Hypothalamus (tissue), 51 donors: Measurements from ENCODE around the gene KLHL3.
A peak's percentile ranks its signal among the peaks of the same experiment; 100 is the strongest.
"Not testable (repeated sequence)": the region's sequence is repeated elsewhere in the genome, so short reads cannot be mapped to it uniquely, and the experiment has no call there.

Experiments
- DNase-seq, 51 donors: peaks; one replicate each; lab custom pipeline; 2025; lab: John Stamatoyannopoulos, UW

KLHL3 gene

GRCh38 chr5:137735555-137736284 is at the start of gene KLHL3:
Gene KLHL3 (minus strand): TSS chr5:137736089. CDS start chr5:137735646, 443 bp downstream.
- DNase-seq: peak in 29 of 51 donors; percentile 4 to 69 (median 35)

- peak in 4 of 51 donors; percentile 4 to 15 (median 8) for DNase-seq
These were observed 47.2 kb upstream of the KLHL3 start for GRCh38 chr5:137782984-137783536.

- no peak for DNase-seq
These were observed 46.2 kb upstream of the KLHL3 start for GRCh38 chr5:137782055-137782454.

GRCh38 chr5:137778772-137779564 is 43.1 kb upstream of the KLHL3 start:
- peak in 1 of 51 donors; percentile 60 for DNase-seq

- DNase-seq: not testable (repeated sequence)
These were observed 32.0 kb upstream of the KLHL3 start for GRCh38 chr5:137767937-137768336.

GRCh38 chr5:137761566-137761965 is 25.7 kb upstream of the KLHL3 start:
- DNase-seq: no peak

GRCh38 chr5:137760719-137761516 is 25.0 kb upstream of the KLHL3 start:
- DNase-seq: no peak

- DNase-seq: no peak
These were observed 24.4 kb upstream of the KLHL3 start for GRCh38 chr5:137760294-137760693.

- DNase-seq: no peak
These were observed 22.9 kb upstream of the KLHL3 start for GRCh38 chr5:137758715-137759306.

GRCh38 chr5:137758121-137758520 is 22.2 kb upstream of the KLHL3 start:
- no peak for DNase-seq

GRCh38 chr5:137757634-137758033 is 21.7 kb upstream of the KLHL3 start:
- DNase-seq: no peak

- peak in 1 of 51 donors; percentile 63 for DNase-seq
These were observed 19.3 kb upstream of the KLHL3 start for GRCh38 chr5:137754961-137755762.

- DNase-seq: peak; percentile 85 to 100 (median 98)
These were observed 18.5 kb upstream of the KLHL3 start, which contains the start of gene HNRNPA0 for GRCh38 chr5:137754188-137754960. Gene HNRNPA0 (minus strand): TSS chr5:137754363. CDS start chr5:137754066, 297 bp downstream.

- DNase-seq: peak in 28 of 51 donors; percentile 28 to 93 (median 64)
These were observed 17.9 kb upstream of the KLHL3 start for GRCh38 chr5:137753691-137754187.

GRCh38 chr5:137752905-137753690 is 17.2 kb upstream of the KLHL3 start:
- peak in 14 of 51 donors; percentile 17 to 62 (median 32) for DNase-seq

GRCh38 chr5:137751869-137752491 is 16.1 kb upstream of the KLHL3 start:
- DNase-seq: peak in 7 of 51 donors; percentile 1 to 64 (median 8)

GRCh38 chr5:137750436-137750835 is 14.5 kb upstream of the KLHL3 start:
- DNase-seq: no peak
